ENCODE measurements around the gene CSTB.

The CSTB gene

GRCh38 chr21:43789276-43790009 lies 13.3 kb upstream of the CSTB start, which contains the start of gene RRP1:
Gene RRP1, plus strand, starts transcription at chr21:43789577. Its CDS starts 53 bp downstream, at chr21:43789630.
- DNase-seq (ENCODE audit: low spot score) = peak; percentile 89

GRCh38 chr21:43786807-43787440 lies 10.8 kb upstream of the CSTB start:
- DNase-seq (ENCODE audit: low spot score) = no peak

GRCh38 chr21:43786300-43786806 lies 10.2 kb upstream of the CSTB start:
- no peak for DNase-seq (ENCODE audit: low spot score)

- DNase-seq (ENCODE audit: low spot score) = no peak
These were observed 9.0 kb upstream of the CSTB start for GRCh38 chr21:43785134-43785533.

- DNase-seq (ENCODE audit: low spot score) = no peak
These were observed 7.1 kb upstream of the CSTB start for GRCh38 chr21:43783098-43783700.

- no peak for DNase-seq (ENCODE audit: low spot score)
These were observed 6.5 kb upstream of the CSTB start for GRCh38 chr21:43782431-43783097.

GRCh38 chr21:43781846-43782245 lies 5.7 kb upstream of the CSTB start:
- no peak for DNase-seq (ENCODE audit: low spot score)

- DNase-seq (ENCODE audit: low spot score) = no peak
These were observed 3.6 kb upstream of the CSTB start for GRCh38 chr21:43779660-43780059.

GRCh38 chr21:43778469-43779335 lies 2.6 kb upstream of the CSTB start:
- DNase-seq (ENCODE audit: low spot score) = no peak

- no peak for DNase-seq (ENCODE audit: low spot score)
These were observed 1.8 kb upstream of the CSTB start for GRCh38 chr21:43777953-43778352.

- no peak for DNase-seq (ENCODE audit: low spot score)
These were observed 918 bp downstream of the CSTB start for GRCh38 chr21:43775190-43775589.

GRCh38 chr21:43774163-43774562 lies 1.9 kb downstream of the CSTB start:
- DNase-seq (ENCODE audit: low spot score) = no peak

- no peak for DNase-seq (ENCODE audit: low spot score)
These were observed 3.7 kb downstream of the CSTB start for GRCh38 chr21:43772425-43772821.

- DNase-seq (ENCODE audit: low spot score) = peak; percentile 65
These were observed 4.2 kb downstream of the CSTB start for GRCh38 chr21:43771698-43772424.

- DNase-seq (ENCODE audit: low spot score) = no peak
These were observed 4.9 kb downstream of the CSTB start for GRCh38 chr21:43771199-43771675.

- DNase-seq (ENCODE audit: low spot score) = no peak
These were observed 5.9 kb downstream of the CSTB start for GRCh38 chr21:43770066-43770655.

- no peak for DNase-seq (ENCODE audit: low spot score)
These were observed 6.7 kb downstream of the CSTB start for GRCh38 chr21:43769325-43769958.

GRCh38 chr21:43768868-43769167 lies 7.3 kb downstream of the CSTB start:
- no peak for DNase-seq (ENCODE audit: low spot score)

- peak; percentile 57 for DNase-seq (ENCODE audit: low spot score)
These were observed 7.9 kb downstream of the CSTB start for GRCh38 chr21:43767984-43768867.
